Mucosa of descending colon (tissue), 3 donors: ENCODE data around the gene ST6GALNAC6. TPM values are rescaled to one million over a fixed set of nuclear protein-coding genes. Genes with fewer than 3 reads are reported as not detected.

Experiments
- ATAC-seq: fragments of 200-7000 bp; cut with Tn5 transposase; one replicate; pipeline ENCODE4 v1.9.1; 2020; ENCODE audit warnings: mild to moderate bottlenecking, moderate library complexity
- DNase-seq, 3 donors: peaks; one replicate each; pipeline ENCODE4 v3.0.0-alpha.2; 2020
- H3K36me3 ChIP-seq: fragments of 200-600 bp; one replicate; pipeline ENCODE4 v1.8.0; 2021; ENCODE audit warnings: low read depth, mild to moderate bottlenecking
- H3K4me1 ChIP-seq: fragments of 200-600 bp; one replicate; pipeline ENCODE4 v1.8.0; 2021; ENCODE audit warnings: low read depth, mild to moderate bottlenecking
- H3K4me3 ChIP-seq: fragments of 200-600 bp; one replicate; pipeline ENCODE4 v1.8.0; 2021; ENCODE audit warnings: mild to moderate bottlenecking
- H3K9me3 ChIP-seq: fragments of 200-600 bp; one replicate; pipeline ENCODE4 v1.8.0; 2021; ENCODE audit warnings: mild to moderate bottlenecking
- intact Hi-C, 2 donors: fragments of 100-400 bp; cut with DNase I in 1 of 2; cut with micrococcal nuclease in 1 of 2; formaldehyde crosslinking; loops; one replicate each; pipeline versions ENCODE4 v1.11.0 to v1.11.1; 2022; cut with DNase I, micrococcal nuclease
- total RNA-seq, 3 donors: library from RNA; stranded (reverse); fragmentation: NEBNext Ultra II Directional in 2 of 3; extraction: Animal tissue kit (Norgen Biotek cat#: 25700) in 2 of 3; gene quantifications; one replicate each; pipeline versions ENCODE4 v1.2.1 to v1.2.4, GENCODE V29; 2021 to 2023
- TF ChIP-seq, protein P1 (sequence below): fragments of 200-600 bp; IDR thresholded peaks from one replicate; pipeline ENCODE4 v1.8.0; 2022; ENCODE audit warnings: antibody characterized with exemption, mild to moderate bottlenecking
- donor health status: DM: no; HTN: no; CAD: no; lungs with moderate emphysema.
- donor health status: DM: no; HTN: no; CAD: no.
- donor health status: DM: no; HTN: yes; CAD: no.

The ST6GALNAC6 gene
- total RNA-seq, 3 donors from 2014 or later: 121 to 266 (median 175) TPM

DNA sequence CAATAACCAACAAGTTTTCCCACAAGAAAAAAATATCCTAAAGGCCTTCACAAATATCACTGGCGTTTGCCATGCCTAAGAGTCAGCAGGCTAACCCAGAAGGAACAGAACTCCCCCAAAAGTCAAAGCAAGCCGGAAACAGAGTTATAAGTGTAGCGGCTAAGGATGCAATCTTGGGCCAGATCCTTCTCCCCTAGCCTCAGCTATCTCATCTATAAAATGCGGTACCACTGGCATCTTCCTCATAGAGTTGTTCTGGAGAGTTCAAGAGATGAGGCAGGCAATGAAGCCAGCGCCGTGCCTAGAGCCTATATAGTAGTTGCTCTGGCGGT lies 37.6 kb upstream of the ST6GALNAC6 start:
- TF ChIP-seq, protein P1, sequence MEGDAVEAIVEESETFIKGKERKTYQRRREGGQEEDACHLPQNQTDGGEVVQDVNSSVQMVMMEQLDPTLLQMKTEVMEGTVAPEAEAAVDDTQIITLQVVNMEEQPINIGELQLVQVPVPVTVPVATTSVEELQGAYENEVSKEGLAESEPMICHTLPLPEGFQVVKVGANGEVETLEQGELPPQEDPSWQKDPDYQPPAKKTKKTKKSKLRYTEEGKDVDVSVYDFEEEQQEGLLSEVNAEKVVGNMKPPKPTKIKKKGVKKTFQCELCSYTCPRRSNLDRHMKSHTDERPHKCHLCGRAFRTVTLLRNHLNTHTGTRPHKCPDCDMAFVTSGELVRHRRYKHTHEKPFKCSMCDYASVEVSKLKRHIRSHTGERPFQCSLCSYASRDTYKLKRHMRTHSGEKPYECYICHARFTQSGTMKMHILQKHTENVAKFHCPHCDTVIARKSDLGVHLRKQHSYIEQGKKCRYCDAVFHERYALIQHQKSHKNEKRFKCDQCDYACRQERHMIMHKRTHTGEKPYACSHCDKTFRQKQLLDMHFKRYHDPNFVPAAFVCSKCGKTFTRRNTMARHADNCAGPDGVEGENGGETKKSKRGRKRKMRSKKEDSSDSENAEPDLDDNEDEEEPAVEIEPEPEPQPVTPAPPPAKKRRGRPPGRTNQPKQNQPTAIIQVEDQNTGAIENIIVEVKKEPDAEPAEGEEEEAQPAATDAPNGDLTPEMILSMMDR: no peak
- Histone ChIP-seq H3K36me3 (no peaks in the 10 kb centered on the region), H3K4me3 (peak overlapping the region; percentile 49), H3K4me1 (peaks cover 17% of the 10 kb centered on the region), H3K9me3 (no peaks in the 10 kb centered on the region)
- ATAC-seq (no peak), DNase-seq (no peak)
- intact Hi-C loops: no loop called here

DNA sequence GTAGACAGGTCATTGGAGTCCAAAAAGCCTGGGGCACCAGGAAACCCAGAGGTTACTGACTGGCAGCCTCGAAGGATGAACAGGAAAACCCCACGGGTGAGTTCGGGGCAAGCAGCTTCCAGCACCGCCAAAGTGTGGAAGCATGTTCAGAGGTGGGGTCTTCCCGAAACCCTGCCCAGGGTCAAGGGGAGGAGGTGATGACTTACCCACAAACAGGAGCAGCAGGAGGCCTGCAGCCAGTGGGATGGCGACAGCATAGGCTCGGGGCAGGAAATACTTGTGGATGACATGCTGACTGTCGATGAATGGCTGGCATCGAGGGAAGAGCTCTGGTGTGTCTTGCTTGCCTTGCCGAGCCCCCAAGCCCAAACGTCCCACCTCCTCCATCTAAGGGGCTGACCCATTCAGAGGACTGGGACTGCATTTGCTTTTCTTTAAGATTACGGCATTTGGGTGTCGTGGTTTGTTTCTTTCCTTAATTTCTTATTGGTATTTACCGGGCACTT lies 37.0 kb upstream of the ST6GALNAC6 start:
- H3K4me1 ChIP-seq: peaks cover 17% of the 10 kb centered on the region
- H3K9me3 ChIP-seq: no peaks in the 10 kb centered on the region
- no peaks in the 10 kb centered on the region for H3K36me3 ChIP-seq
- TF ChIP-seq, protein P1: no peak
- H3K4me3 ChIP-seq: no peak overlapping the region
- no peak for DNase-seq
- ATAC-seq: no peak
- intact Hi-C loops: no loop called here

DNA sequence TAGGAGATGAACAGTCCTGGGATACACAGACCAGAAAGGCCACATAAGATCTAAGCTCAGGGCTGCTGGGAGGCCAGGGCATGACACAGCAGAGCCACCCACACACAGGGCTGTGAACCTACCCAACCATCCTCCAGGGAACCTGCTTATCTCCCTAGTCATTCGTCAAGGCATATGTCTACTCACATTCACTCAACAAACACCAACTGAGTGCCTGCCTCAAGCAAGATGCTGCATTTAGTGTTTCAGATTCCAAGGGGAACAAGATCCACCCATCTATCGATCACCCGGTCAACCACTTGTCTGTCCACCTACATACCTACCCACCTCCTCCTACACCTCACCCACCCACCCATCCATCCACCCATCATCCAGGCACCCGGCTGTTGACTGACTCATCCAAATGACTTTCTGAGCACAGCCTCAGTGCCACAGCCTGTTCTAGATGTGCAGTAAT lies 36.4 kb upstream of the ST6GALNAC6 start:
- Histone ChIP-seq H3K36me3 (no peaks in the 10 kb centered on the region), H3K4me1 (peaks cover 22% of the 10 kb centered on the region), H3K9me3 (no peaks in the 10 kb centered on the region), H3K4me3 (no peak overlapping the region)
- ATAC-seq: no peak
- no peak for DNase-seq
- intact Hi-C loops: no loop called here
- TF ChIP-seq, protein P1: no peak

DNA sequence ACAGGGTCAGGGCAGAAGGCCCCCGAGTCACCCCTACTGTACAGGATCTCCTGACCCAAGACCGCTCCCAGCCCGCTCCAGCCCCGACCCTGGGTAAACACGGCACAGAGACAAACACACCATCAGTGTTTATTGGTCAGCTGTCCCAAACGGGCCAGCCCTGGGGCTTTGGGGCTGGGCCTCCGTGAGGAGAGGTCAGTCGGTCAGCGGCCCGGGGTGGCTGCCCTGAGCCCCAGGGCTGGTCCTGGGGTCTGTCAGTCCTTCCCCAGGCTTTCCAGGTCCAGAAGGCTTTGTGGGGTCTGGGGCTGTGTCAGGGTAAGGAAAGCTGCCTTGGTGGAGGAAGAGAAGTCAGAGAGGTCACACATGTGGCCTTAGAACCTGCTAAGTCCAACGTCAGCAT lies 35.6 kb upstream of the ST6GALNAC6 start:
- TF ChIP-seq, protein P1: no peak
- no peaks in the 10 kb centered on the region for H3K36me3 ChIP-seq
- peaks cover 24% of the 10 kb centered on the region for H3K4me1 ChIP-seq
- intact Hi-C loops: no loop called here
- no peaks in the 10 kb centered on the region for H3K9me3 ChIP-seq
- no peak overlapping the region for H3K4me3 ChIP-seq
- DNase-seq: no peak
- ATAC-seq: no peak

DNA sequence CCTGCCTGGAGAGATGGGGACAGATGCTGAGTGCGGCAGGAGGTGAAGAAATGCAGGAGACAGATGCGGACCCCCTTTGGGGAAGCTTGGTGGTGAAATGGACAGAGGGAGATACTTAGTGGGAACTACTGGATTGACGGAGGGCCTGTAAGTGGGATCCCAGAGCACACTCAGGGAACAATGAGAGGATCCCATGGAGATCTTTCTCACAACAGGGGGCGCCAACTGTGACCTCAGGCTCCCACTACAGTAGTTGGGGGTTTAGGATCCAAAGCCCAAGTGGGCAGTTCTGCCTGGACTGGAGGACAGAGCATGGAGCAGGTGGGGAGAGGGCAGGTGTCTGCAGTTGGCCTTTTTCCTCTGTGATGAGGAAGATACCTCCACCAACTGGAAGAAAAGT lies 34.8 kb upstream of the ST6GALNAC6 start:
- Histone ChIP-seq H3K4me3 (no peak overlapping the region), H3K36me3 (no peaks in the 10 kb centered on the region), H3K4me1 (peaks cover 24% of the 10 kb centered on the region), H3K9me3 (no peaks in the 10 kb centered on the region)
- TF ChIP-seq, protein P1: no peak
- DNase-seq (no peak), ATAC-seq (no peak)
- intact Hi-C loops: no loop called here
